Measurements from ENCODE around the gene TFAP2A.

The TFAP2A gene

GRCh38 chr6:10425975-10426780 lies 11.3 kb upstream of the TFAP2A start:
- H3K4me3 ChIP-seq (ENCODE audit: low read length), result peak overlapping the region; percentile 53
- H3K9me3 ChIP-seq (ENCODE audit: insufficient read depth, low read depth, low read length), result no peaks in the 10 kb centered on the region
- H3K27ac ChIP-seq (ENCODE audit: low read depth, low read length), result no peak overlapping the region; the same call in 1 of the 2 replicates
- H3K27me3 ChIP-seq (ENCODE audit: insufficient read depth, low read length), result peaks cover 89% of the 10 kb centered on the region
- under 1% methylated on average over 54 of the region's 54 CpGs for WGBS
- no peaks in the 10 kb centered on the region for H3K36me3 ChIP-seq (ENCODE audit: insufficient read depth, low read length)
- H3K9ac ChIP-seq (ENCODE audit: low read depth, low read length), result peak overlapping the region; percentile 3; the same call in 1 of the 2 replicates
- peaks cover 29% of the 10 kb centered on the region for H3K4me1 ChIP-seq (ENCODE audit: insufficient read depth, low read length)

DNA sequence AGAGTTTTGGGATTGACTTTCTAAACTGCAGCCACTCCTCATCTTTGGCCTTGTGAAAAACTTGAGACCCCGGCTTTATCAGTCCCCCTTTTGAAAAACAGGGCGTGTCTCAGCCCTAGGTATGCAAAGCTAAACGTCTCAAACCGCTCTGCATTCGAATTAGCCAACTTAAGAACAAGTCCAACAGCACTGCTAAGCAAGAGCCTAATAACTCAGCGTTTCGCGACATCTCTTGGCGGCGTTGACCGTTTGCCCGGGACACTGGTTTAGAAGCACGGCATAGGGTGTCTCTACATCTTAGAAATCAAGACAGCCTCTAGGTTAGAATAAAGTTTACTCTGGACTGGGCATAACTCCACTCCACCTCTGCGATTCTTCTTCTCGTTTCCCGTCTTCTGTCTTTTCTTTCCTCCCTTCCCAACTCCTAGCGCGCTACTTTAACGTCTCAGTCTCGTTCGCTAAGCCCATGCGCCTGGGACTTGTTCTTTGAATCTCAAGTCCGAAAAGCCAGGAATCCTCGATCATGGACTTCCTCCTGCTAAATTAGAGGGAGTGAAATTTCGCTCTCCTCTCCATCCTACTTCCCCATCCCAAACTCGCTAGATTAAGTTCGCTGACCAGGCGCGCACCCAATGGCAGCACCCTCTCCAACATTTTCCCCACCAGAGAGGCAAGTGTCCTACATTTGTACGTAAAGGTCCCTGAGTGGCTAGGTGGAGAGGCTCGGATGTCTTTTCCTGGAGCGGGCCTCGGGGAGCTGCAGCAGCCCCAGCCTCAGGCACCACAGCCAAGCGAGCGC lies 10.5 kb upstream of the TFAP2A start:
- Histone ChIP-seq H3K27ac (ENCODE audit: low read depth, low read length) (no peak overlapping the region), H3K9me3 (ENCODE audit: insufficient read depth, low read depth, low read length) (no peaks in the 10 kb centered on the region), H3K36me3 (ENCODE audit: insufficient read depth, low read length) (no peaks in the 10 kb centered on the region), H3K27me3 (ENCODE audit: insufficient read depth, low read length) (peaks cover 97% of the 10 kb centered on the region), H3K9ac (ENCODE audit: low read depth, low read length) (no peak overlapping the region), H3K4me3 (ENCODE audit: low read length) (peak overlapping the region; percentile 53), H3K4me1 (ENCODE audit: insufficient read depth, low read length) (peaks cover 34% of the 10 kb centered on the region)
- WGBS, result 1% methylated on average over 35 of the region's 35 CpGs

- no peak overlapping the region for H3K4me3 ChIP-seq (ENCODE audit: low read length)
- H3K9me3 ChIP-seq (ENCODE audit: insufficient read depth, low read depth, low read length), result no peaks in the 10 kb centered on the region
- no peak overlapping the region for H3K27ac ChIP-seq (ENCODE audit: low read depth, low read length)
- H3K36me3 ChIP-seq (ENCODE audit: insufficient read depth, low read length), result no peaks in the 10 kb centered on the region
- no peak overlapping the region for H3K9ac ChIP-seq (ENCODE audit: low read depth, low read length)
- WGBS, result 1% methylated on average over 5 of the region's 5 CpGs
- peaks cover 32% of the 10 kb centered on the region for H3K4me1 ChIP-seq (ENCODE audit: insufficient read depth, low read length)
- H3K27me3 ChIP-seq (ENCODE audit: insufficient read depth, low read length), result peaks cover 100% of the 10 kb centered on the region
Observed at GRCh38 chr6:10424040-10424439, 9.2 kb upstream of the TFAP2A start.

DNA sequence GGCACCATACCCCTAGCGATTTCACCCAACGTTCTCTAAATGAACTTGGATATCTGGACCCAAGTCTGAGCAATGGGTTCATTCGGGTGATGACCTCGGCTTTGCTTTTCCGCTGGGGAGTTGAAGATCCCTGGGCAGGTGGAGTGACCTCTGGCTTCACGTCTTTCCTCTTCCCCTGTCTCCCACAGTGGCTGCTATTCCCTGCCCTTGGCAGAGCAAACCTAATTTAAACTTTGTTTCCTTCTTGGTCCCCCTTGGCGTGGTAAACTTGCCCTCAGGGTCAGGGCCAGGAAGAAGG lies 7.8 kb upstream of the TFAP2A start:
- Histone ChIP-seq H3K4me3 (ENCODE audit: low read length) (no peak overlapping the region), H3K9ac (ENCODE audit: low read depth, low read length) (no peak overlapping the region), H3K27me3 (ENCODE audit: insufficient read depth, low read length) (peaks cover 100% of the 10 kb centered on the region), H3K4me1 (ENCODE audit: insufficient read depth, low read length) (peaks cover 41% of the 10 kb centered on the region), H3K9me3 (ENCODE audit: insufficient read depth, low read depth, low read length) (no peaks in the 10 kb centered on the region), H3K27ac (ENCODE audit: low read depth, low read length) (no peak overlapping the region), H3K36me3 (ENCODE audit: insufficient read depth, low read length) (no peaks in the 10 kb centered on the region)
- WGBS, result 22% methylated on average over 7 of the region's 7 CpGs

- 5% methylated on average over 39 of the region's 39 CpGs for WGBS
- Histone ChIP-seq H3K4me3 (ENCODE audit: low read length) (no peak overlapping the region), H3K27me3 (ENCODE audit: insufficient read depth, low read length) (peaks cover 100% of the 10 kb centered on the region), H3K27ac (ENCODE audit: low read depth, low read length) (no peak overlapping the region), H3K9me3 (ENCODE audit: insufficient read depth, low read depth, low read length) (no peaks in the 10 kb centered on the region), H3K4me1 (ENCODE audit: insufficient read depth, low read length) (peaks cover 38% of the 10 kb centered on the region), H3K9ac (ENCODE audit: low read depth, low read length) (no peak overlapping the region), H3K36me3 (ENCODE audit: insufficient read depth, low read length) (no peaks in the 10 kb centered on the region)
Observed at GRCh38 chr6:10421921-10422736, 7.3 kb upstream of the TFAP2A start.

DNA sequence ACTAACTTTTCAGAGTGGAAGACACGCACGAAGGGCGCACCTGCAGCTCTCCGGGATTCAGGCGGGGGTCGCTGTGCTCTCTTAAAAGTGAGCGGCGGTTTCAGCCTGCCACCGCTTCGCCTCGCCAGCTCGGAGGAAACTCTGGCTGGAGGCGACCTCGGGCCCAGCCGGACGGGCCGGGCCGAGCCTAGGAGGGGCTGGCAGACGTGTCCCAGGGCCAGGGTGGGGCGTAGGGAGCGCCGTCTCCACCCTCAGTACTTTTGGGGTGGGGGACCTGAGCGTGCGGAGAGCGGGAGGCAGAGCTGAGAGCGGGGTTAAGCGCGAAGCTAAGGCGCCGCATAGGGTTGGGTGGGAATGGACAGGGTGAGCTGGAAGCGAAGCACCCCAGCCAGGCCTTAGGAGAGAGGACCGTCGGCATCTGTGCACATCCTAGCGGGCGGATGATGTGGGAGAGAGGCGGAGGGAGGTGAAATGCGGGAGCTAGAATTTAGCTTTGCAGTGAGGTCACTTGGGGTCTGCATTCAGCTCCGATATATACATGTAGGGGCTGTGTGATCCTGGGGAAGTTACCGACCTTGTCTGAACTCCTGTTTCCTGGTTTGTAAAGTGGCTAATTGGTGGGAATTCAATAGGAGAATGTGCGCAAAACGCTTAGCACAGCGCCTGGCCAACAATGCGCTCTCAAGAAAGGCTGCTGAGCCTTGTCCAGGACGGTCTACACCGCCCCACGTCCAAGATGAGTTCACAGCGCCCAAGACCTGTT lies 6.5 kb upstream of the TFAP2A start:
- Histone ChIP-seq H3K4me3 (ENCODE audit: low read length) (peak overlapping the region; percentile 19; the same call in 1 of the 2 replicates), H3K9ac (ENCODE audit: low read depth, low read length) (no peak overlapping the region)

GRCh38 chr6:10420546-10421157 lies 5.8 kb upstream of the TFAP2A start:
- H3K4me3 ChIP-seq (ENCODE audit: low read length), result no peak overlapping the region
- H3K9ac ChIP-seq (ENCODE audit: low read depth, low read length), result no peak overlapping the region
- no peaks in the 10 kb centered on the region for H3K9me3 ChIP-seq (ENCODE audit: insufficient read depth, low read depth, low read length)
- peaks cover 38% of the 10 kb centered on the region for H3K4me1 ChIP-seq (ENCODE audit: insufficient read depth, low read length)
- 2% methylated on average over 21 of the region's 21 CpGs for WGBS
- H3K27me3 ChIP-seq (ENCODE audit: insufficient read depth, low read length), result peaks cover 100% of the 10 kb centered on the region
- H3K36me3 ChIP-seq (ENCODE audit: insufficient read depth, low read length), result no peaks in the 10 kb centered on the region
- no peak overlapping the region for H3K27ac ChIP-seq (ENCODE audit: low read depth, low read length)

More for the DNA sequence above, 6.5 kb upstream of the TFAP2A start:
- no peaks in the 10 kb centered on the region for H3K9me3 ChIP-seq (ENCODE audit: insufficient read depth, low read depth, low read length)
- 2% methylated on average over 47 of the region's 47 CpGs for WGBS
- peaks cover 36% of the 10 kb centered on the region for H3K4me1 ChIP-seq (ENCODE audit: insufficient read depth, low read length)
- H3K27me3 ChIP-seq (ENCODE audit: insufficient read depth, low read length), result peaks cover 100% of the 10 kb centered on the region
- no peaks in the 10 kb centered on the region for H3K36me3 ChIP-seq (ENCODE audit: insufficient read depth, low read length)
- H3K27ac ChIP-seq (ENCODE audit: low read depth, low read length), result no peak overlapping the region

DNA sequence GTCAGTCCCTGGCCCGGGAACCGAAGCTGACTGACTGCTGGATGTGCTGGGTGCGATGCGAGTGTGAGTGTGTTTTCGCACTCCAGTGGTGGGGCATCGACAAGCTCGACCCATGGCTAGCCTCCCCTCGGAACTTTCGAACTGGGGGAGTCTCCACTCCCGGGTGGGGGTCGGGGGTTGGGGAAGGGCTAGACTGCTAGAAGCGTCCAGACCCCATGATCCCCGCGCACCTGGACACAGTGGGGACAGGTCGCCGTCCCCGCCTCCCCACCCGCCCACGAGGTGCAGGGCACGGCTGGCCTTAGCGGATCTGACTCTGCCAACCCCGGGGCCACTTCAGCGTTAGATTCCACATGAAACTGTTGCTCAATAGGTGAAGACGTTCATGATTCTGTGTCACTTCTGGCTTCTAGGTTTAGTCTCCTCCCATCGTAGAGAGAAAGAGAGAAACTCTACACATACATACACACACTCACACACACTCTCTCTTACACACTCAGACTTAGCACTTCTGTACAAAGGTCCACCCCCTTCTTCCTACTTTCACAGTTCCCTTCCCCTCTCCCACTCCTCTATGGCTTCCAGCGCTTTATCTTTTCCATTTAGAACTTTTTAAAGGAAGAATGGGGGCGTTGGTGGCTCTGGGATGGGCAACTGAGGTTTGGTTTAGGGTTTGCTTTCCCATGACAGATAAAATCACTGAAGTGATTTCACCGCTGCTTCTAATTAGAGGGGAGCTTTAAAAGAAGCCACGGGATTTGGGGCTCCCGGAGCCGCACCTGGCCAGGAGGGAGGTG lies 5.1 kb upstream of the TFAP2A start:
- H3K36me3 ChIP-seq (ENCODE audit: insufficient read depth, low read length), result no peaks in the 10 kb centered on the region
- no peak overlapping the region for H3K27ac ChIP-seq (ENCODE audit: low read depth, low read length)
- peaks cover 100% of the 10 kb centered on the region for H3K27me3 ChIP-seq (ENCODE audit: insufficient read depth, low read length)
- WGBS, result 2% methylated on average over 31 of the region's 31 CpGs
- peak overlapping the region; percentile 42 for H3K4me3 ChIP-seq (ENCODE audit: low read length)
- H3K4me1 ChIP-seq (ENCODE audit: insufficient read depth, low read length), result peaks cover 31% of the 10 kb centered on the region
- H3K9me3 ChIP-seq (ENCODE audit: insufficient read depth, low read depth, low read length), result no peaks in the 10 kb centered on the region
- H3K9ac ChIP-seq (ENCODE audit: low read depth, low read length), result no peak overlapping the region

GRCh38 chr6:10418862-10419748 lies 4.2 kb upstream of the TFAP2A start:
- H3K36me3 ChIP-seq (ENCODE audit: insufficient read depth, low read length), result no peaks in the 10 kb centered on the region
- H3K9me3 ChIP-seq (ENCODE audit: insufficient read depth, low read depth, low read length), result no peaks in the 10 kb centered on the region
- H3K9ac ChIP-seq (ENCODE audit: low read depth, low read length), result no peak overlapping the region
- peak overlapping the region; percentile 42 for H3K4me3 ChIP-seq (ENCODE audit: low read length)
- H3K27me3 ChIP-seq (ENCODE audit: insufficient read depth, low read length), result peaks cover 100% of the 10 kb centered on the region
- peaks cover 30% of the 10 kb centered on the region for H3K4me1 ChIP-seq (ENCODE audit: insufficient read depth, low read length)
- no peak overlapping the region for H3K27ac ChIP-seq (ENCODE audit: low read depth, low read length)
- under 1% methylated on average over 53 of the region's 56 CpGs for WGBS
